ENCODE measurements around the gene TTPAL. TPM values are rescaled to one million over a fixed set of nuclear protein-coding genes. Genes with fewer than 3 reads are reported as not detected.

The TTPAL gene
- total and polyA plus RNA-seq, 2 of the 4 experiments (the other 2 are of a cell fraction): 8.2 to 18.1 TPM

DNA sequence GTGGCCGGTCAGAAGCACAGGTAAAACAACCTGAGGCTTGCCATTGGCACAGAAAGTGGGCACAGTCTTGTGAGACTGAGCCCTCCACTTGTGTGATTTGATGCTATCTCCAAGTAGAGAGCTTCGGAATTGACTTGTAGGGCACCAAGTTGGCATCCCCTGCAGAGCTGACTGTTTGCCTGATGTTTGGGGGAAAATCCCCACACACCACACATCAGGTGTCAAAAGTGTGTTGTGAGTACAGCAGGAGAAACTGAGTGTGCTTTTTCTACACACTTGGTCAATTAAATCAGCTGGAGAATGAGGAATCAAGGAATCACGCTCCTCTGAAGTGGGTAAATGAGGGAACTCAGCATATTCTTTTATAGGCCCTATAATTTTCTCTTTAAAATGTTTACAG lies 45.2 kb downstream of the TTPAL start:
- Histone ChIP-seq H3K4me2 (ENCODE audit: low read depth, low read length) (peak overlapping the region; percentile 75), H4K20me1 (ENCODE audit: insufficient read depth, low read length) (peaks cover 50% of the 10 kb centered on the region), H3K18ac (ENCODE audit: low read depth, low read length) (no peak overlapping the region), H3K79me1 (ENCODE audit: low read depth in 1 of 2, low read length in 2 of 2) (peaks cover 0 to 48% of the 10 kb centered on the region in 2 experiments; a peak in 2 of 4 replicates), H3K9ac (ENCODE audit: low read depth, low read length) (peak overlapping the region; percentile 98), H3K27ac (ENCODE audit: insufficient read depth, low read length) (peak overlapping the region; percentile 12; the same call in 1 of the 2 replicates), H3K36me3 (ENCODE audit: control insufficient read depth, insufficient read depth, low read length) (peaks cover 6% of the 10 kb centered on the region; the same call in 1 of the 2 replicates), H2BK20ac (ENCODE audit: low read depth, low read length) (no peak overlapping the region), H4K5ac (ENCODE audit: low read depth, low read length) (no peak overlapping the region), H4K91ac (ENCODE audit: insufficient read depth, low read depth, low read length) (no peak overlapping the region), H3K9me1 (ENCODE audit: insufficient read depth, low read length) (peaks cover 7% of the 10 kb centered on the region), H3K4me1 (ENCODE audit: control insufficient read depth, insufficient read depth, low read length) (peaks cover 10% of the 10 kb centered on the region), H3K9me3 (ENCODE audit: control insufficient read depth, insufficient read depth, low read length) (no peaks in the 10 kb centered on the region), H3K4ac (ENCODE audit: low read depth, low read length) (peak overlapping the region; percentile 53; the same call in 1 of the 2 replicates), H3K23ac (ENCODE audit: low read depth, low read length) (peak overlapping the region; percentile 54; the same call in 1 of the 2 replicates), H2AK9ac (replicated peaks; ENCODE audit: low read depth, low read length, poor library complexity) (peak overlapping the region; percentile 84), H2BK5ac (ENCODE audit: low read depth, low read length, poor library complexity, severe bottlenecking) (peak overlapping the region; percentile 17), H3K4me3 (ENCODE audit: insufficient read depth, low read depth, low read length) (peak overlapping the region; percentile 89), H4K8ac (ENCODE audit: low read depth in 2 of 2, low read length in 2 of 2) (no peak overlapping the region), H3K56ac (ENCODE audit: extremely low read depth, insufficient read depth, low read length) (peak overlapping the region; percentile 73; the same call in 1 of the 2 replicates), H2AFZ (replicated peaks; ENCODE audit: low read length, poor library complexity) (no peak overlapping the region), H2BK15ac (ENCODE audit: low read depth, low read length) (no peak overlapping the region), H2BK120ac (ENCODE audit: low read depth, low read length) (no peak overlapping the region), H3K27me3 (ENCODE audit: control insufficient read depth, insufficient read depth, low read length) (no peaks in the 10 kb centered on the region), H2AK5ac (ENCODE audit: low read depth, low read length) (no peak overlapping the region; the same call in 1 of the 2 replicates), H3K14ac (replicated peaks; ENCODE audit: low read depth, low read length) (peak overlapping the region; percentile 54)
- dilution Hi-C loops (cut with HindIII; ENCODE audit: low sequenced_read_pairs, unreplicated experiment) (no loop called here), intact Hi-C loops (cut with micrococcal nuclease) (no loop called here), in situ Hi-C loops (cut with MboI; ENCODE audit: low sequenced_read_pairs) (no loop called here)
- no peak for ATAC-seq (ENCODE audit: low read depth)
- no peak for DNase-seq
- POLR2A ChIA-PET (ENCODE audit: unreplicated experiment): no interaction called here
- CTCF ChIA-PET: interaction anchor here (0.9 to 1.1 kb wide), 2 partner anchors 11 to 38 kb away, joined by 3 to 6 read pairs; no protein-coding TSS in a partner anchor
- TF ChIP-seq MAZ (IDR thresholded peaks at IDR 0.05; ENCODE audit: borderline replicate concordance, low read depth, low read length) (no peak), RCOR1 (IDR thresholded peaks at IDR 0.05; ENCODE audit: insufficient replicate concordance, low read length) (no peak), RAD21 (IDR thresholded peaks at IDR 0.05; ENCODE audit: low read length) (no peak), CEBPB (IDR thresholded peaks at IDR 0.05; ENCODE audit: low read depth, low read length) (no peak), RFX5 (IDR thresholded peaks at IDR 0.05; ENCODE audit: low read depth, low read length) (no peak), BHLHE40 (IDR thresholded peaks at IDR 0.05; ENCODE audit: low read depth, low read length) (no peak), POLR2A (IDR thresholded peaks at IDR 0.05; ENCODE audit: low read depth, low read length) (no peak), MXI1 (IDR thresholded peaks at IDR 0.05; ENCODE audit: borderline replicate concordance, low read depth, low read length) (no peak), SMC3 (IDR thresholded peaks at IDR 0.05; ENCODE audit: low read depth, low read length) (no peak)
- TF ChIP-seq, protein P1, sequence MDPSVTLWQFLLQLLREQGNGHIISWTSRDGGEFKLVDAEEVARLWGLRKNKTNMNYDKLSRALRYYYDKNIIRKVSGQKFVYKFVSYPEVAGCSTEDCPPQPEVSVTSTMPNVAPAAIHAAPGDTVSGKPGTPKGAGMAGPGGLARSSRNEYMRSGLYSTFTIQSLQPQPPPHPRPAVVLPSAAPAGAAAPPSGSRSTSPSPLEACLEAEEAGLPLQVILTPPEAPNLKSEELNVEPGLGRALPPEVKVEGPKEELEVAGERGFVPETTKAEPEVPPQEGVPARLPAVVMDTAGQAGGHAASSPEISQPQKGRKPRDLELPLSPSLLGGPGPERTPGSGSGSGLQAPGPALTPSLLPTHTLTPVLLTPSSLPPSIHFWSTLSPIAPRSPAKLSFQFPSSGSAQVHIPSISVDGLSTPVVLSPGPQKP (IDR thresholded peaks at IDR 0.05; ENCODE audit: borderline replicate concordance, low read depth, low read length): no peak
- no TSS peak for BruUV-seq (replicated peaks)
- WGBS, 2 experiments (ENCODE audit: extremely low coverage in 2 of 2, insufficient read length in 1 of 2): 100% methylated on average over 1 of the region's 3 CpGs; no CpG with 5 or more reads in 1 of the 2 experiments

Measured in IMR-90 (cell line).